GM21529 (cell line): ENCODE results near the gene ARHGAP30.
"Not testable (repeated sequence)": the region's sequence is repeated elsewhere in the genome, so short reads cannot be mapped to it uniquely, and the experiment has no call there.

ENCODE experiments used
- ATAC-seq: cut with Tn5 transposase; IDR thresholded peaks from one replicate; pipeline ENCODE4 v1.9.1; 2021; ENCODE audit not compliant: unreplicated experiment

The ARHGAP30 gene

GRCh38 chr1:161039546-161039945 is 30.1 kb downstream of the ARHGAP30 start:
- no peak for ATAC-seq

GRCh38 chr1:161039154-161039545 is 30.5 kb downstream of the ARHGAP30 start:
- ATAC-seq: no peak

GRCh38 chr1:161038523-161039153 is 31.1 kb downstream of the ARHGAP30 start, which contains the start of gene TSTD1:
TSTD1 (minus strand) TSS chr1:161038964; CDS start chr1:161038889, 75 bp downstream.
- ATAC-seq: peak; percentile 89

- no peak for ATAC-seq
Observed at GRCh38 chr1:161037661-161038522, 31.8 kb downstream of the ARHGAP30 start.

GRCh38 chr1:161033751-161034150 is 35.9 kb downstream of the ARHGAP30 start:
- ATAC-seq: no peak

- ATAC-seq: no peak
Observed at GRCh38 chr1:161032409-161032808, 37.3 kb downstream of the ARHGAP30 start.

GRCh38 chr1:161031874-161032273 is 37.8 kb downstream of the ARHGAP30 start:
- no peak for ATAC-seq

GRCh38 chr1:161029466-161029865 is 40.2 kb downstream of the ARHGAP30 start:
- ATAC-seq: not testable (repeated sequence)

- ATAC-seq: not testable (repeated sequence)
Observed at GRCh38 chr1:161026954-161027353, 42.7 kb downstream of the ARHGAP30 start.

GRCh38 chr1:161022432-161022831 is 47.3 kb downstream of the ARHGAP30 start:
- not testable (repeated sequence) for ATAC-seq

GRCh38 chr1:161021970-161022353 is 47.7 kb downstream of the ARHGAP30 start:
- no peak for ATAC-seq

- ATAC-seq: peak; percentile 90
Observed at GRCh38 chr1:161021165-161021969, 48.3 kb downstream of the ARHGAP30 start.

- peak; percentile 34 for ATAC-seq
Observed at GRCh38 chr1:161020509-161021164, 49.1 kb downstream of the ARHGAP30 start, which contains the start of gene F11R. F11R (minus strand) TSS chr1:161021152; CDS start chr1:161021073, 79 bp downstream.

- no peak for ATAC-seq
Observed at GRCh38 chr1:161019751-161020495, 49.8 kb downstream of the ARHGAP30 start.

GRCh38 chr1:161019111-161019660 is 50.5 kb downstream of the ARHGAP30 start:
- ATAC-seq: not testable (repeated sequence)

- ATAC-seq: no peak
Observed at GRCh38 chr1:161018631-161018930, 51.1 kb downstream of the ARHGAP30 start.

GRCh38 chr1:161017756-161018630 is 51.7 kb downstream of the ARHGAP30 start:
- ATAC-seq: no peak

- ATAC-seq: not testable (repeated sequence)
Observed at GRCh38 chr1:161017181-161017580, 52.5 kb downstream of the ARHGAP30 start.

GRCh38 chr1:161016683-161017082 is 53.0 kb downstream of the ARHGAP30 start:
- ATAC-seq: not testable (repeated sequence)
